ENCODE results near the gene UBAC2.

UBAC2 gene

DNA sequence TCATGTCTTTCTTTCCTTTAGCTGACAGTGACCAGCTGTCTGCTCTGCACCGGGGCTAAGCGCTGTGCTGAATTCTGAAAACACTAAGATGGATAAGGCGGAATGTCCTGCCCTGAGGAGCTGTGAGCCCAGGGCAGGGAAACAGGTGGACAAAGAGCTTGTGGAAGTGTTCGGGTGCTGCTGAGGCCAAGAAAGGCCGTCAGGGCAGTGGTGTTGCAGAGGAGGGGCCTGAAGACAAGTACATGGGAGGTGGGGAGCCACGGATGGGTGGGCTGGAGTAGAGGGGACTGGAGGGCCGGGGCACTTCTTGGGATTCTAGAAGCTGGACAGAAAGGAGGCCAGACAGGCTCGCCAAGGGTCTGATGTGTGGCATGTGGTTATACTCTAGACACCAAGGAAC is 172.8 kb downstream of the UBAC2 start:
- in situ Hi-C loops (cut with HindIII; ENCODE audit: low sequenced_read_pairs): no loop called here

DNA sequence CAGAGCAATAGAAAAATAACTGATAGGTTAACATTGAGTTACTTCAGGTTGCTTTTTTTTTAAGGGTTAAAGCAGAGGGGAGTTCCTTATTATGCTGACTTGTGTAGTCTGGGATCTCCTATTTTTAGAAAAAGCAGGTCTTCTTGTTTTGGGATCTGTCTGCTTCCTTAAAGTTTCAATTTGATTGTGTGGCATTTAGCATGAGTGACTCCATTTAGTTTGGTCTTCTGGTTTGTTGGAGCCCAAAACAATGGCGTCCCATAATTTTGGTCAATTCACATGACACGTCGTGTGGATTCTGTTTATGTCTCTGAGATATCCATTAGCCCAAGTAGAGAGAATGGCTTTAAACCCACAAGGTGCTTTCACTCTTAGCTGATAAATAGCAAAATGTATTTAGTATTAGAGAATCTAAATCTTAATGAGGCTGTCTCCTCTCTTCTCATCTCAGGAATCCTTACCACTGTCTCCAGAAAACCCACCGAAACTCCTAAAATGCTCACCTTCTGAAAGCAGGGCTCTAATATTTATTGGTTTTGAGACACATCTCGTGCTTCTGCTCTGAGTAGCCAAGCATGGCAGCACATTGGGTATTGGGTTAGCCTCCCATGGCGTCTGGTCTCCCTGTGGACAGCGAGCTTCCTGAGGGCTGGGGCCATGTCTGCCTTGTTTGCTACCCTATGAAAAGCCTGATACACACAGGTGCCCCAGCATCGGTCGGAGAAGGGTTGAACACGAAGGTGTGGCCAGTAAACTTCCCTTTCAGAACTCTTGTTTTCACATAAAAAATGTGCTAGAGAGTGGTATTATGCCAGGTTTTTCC is 173.7 kb downstream of the UBAC2 start:
- in situ Hi-C loops (cut with HindIII; ENCODE audit: low sequenced_read_pairs): no loop called here

DNA sequence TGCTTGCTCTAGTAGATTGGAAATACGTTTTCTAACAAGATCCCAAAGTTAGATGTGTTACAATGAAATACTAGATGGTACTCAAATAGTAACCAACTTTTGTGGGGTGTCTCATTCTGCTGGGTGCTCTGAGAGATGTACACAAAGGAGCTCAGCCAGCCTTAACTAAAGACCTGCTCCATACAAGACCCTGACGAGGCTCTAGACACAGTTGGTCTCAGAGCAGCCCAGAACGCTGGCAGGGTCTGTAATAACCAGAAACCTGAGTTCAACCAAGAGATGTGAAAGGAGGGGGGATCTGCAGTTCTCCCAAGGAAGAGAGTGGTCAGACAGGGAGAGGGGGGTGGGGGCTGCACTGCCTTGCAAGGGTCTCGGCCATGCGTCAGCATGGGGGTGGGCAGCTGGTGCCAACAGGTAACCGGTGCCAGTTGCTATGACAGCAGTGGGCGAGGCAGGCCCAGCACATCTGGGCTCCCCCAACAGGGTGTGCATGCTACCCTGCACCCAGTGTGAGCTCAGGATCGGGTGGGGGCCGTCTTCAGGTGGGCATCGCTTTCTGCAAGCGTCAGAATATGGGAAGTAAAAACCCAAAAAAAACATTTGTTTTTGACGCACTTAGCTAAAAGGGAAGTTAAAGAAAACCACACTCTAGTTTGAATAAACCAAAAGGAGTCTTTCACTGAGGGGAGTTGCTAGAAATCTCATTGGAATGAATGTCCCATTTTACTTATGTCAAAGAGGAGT is 174.5 kb downstream of the UBAC2 start:
- in situ Hi-C loops (cut with HindIII; ENCODE audit: low sequenced_read_pairs): no loop called here

DNA sequence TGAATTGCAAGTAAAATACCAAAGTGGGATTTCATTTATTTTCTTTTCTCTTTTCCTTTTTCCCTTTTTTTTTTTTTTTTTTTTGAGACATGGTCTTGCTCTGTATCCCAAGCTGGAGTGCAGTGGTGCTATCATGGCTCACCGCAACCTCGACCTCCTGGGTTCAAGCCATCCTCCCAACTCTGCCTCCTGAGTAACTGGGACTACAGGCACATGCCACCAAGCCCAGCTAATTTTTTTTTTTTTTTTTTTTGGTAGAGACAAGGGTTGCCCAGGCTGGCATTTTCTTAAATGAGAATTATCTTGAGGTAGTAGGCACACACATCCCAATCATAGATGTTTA is 175.1 kb downstream of the UBAC2 start:
- in situ Hi-C loops (cut with HindIII; ENCODE audit: low sequenced_read_pairs): no loop called here

DNA sequence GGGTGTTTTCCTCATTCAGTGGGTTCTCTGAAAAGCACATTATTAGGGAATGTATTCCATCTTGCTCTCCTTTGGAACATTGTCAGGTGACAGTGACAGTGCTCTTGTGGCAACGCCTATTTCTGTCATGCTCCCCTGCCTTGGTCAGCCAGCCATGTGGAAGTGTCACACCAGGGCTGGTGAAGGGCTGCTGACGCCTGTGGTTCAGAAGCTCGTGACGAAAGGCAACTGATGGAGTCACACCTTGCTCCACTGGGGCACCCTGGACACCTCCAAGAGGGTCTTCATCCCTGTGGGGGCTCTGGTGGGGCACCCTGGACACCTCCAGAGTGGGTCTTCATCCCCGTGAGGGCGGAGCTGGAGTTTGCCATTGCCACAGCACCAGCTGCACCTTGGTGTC is 175.5 kb downstream of the UBAC2 start:
- in situ Hi-C loops (cut with HindIII; ENCODE audit: low sequenced_read_pairs): no loop called here

DNA sequence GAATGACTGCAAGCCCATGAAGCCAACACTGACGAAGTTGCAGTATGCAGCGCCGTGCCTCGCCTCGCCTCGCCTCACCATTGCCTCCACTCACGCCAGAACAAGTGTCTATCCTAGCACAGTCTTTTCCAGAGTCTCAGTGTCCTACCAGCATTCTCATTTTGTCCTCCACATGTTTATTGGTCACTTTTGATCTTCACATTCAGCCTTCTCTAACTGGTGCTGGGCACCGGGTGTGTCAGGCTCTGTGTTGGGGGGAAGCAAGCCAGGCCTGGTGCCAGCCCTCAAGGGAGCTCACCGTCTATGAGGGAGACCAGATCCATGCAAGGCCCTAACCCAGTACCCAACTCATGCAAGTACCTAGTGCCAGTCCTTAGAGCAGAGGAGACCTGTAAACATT is 176.3 kb downstream of the UBAC2 start:
- in situ Hi-C loops (cut with HindIII; ENCODE audit: low sequenced_read_pairs): no loop called here

DNA sequence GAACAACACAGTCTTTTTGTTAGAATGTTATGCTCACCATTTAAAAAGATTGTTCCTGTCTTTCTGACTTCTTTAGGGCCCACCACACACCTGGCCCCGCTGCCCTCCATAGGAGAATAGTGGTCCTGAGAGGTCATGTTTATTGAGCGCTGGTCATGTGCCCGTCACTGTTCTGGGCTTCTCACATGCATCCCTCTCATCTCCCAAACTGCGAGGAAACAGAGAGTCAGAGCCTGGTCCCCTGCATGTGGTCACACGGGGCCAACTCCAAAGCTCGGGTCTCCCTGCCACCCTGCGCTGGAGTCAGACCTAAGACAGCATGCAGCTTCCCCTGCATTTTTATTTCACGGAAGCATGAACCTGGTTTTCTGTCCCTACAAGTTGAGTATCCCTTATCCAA is 177.0 kb downstream of the UBAC2 start:
- in situ Hi-C loops (cut with HindIII; ENCODE audit: low sequenced_read_pairs): no loop called here

DNA sequence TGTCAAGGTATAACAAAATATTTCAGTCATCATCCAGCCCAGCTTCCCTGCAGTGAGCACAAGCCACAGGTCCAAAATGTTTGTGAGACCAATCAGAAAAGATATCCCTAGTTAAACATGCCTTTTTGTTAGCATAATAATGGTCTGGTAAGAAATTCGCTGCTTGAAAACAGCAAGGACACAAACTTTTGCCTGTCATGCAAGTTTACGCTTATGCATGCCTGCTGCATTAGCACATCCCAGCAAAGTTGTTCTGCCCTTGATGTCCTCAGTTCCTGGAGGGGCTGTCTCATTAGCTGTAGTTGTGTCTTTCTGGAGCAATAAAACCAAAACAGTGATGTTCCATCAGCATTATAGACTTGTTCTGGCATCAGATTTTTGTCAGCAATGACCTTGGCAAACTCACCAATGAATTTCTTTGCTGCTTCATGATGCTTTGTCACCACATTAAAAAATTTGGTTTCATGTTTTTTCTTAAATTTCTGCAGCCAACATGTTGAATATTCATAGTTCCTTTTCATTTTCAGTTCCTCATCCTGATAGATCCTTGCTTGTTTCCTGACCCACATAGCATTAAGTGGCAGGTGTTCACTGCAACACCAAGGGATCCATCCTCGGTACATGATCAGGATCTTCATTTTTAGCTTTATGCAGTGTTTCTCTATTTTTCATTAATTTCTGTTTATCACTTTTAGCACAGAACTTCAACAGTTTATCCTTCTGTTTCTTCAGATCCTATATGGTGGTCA is 178.5 kb downstream of the UBAC2 start:
- in situ Hi-C loops (cut with HindIII; ENCODE audit: low sequenced_read_pairs): no loop called here

DNA sequence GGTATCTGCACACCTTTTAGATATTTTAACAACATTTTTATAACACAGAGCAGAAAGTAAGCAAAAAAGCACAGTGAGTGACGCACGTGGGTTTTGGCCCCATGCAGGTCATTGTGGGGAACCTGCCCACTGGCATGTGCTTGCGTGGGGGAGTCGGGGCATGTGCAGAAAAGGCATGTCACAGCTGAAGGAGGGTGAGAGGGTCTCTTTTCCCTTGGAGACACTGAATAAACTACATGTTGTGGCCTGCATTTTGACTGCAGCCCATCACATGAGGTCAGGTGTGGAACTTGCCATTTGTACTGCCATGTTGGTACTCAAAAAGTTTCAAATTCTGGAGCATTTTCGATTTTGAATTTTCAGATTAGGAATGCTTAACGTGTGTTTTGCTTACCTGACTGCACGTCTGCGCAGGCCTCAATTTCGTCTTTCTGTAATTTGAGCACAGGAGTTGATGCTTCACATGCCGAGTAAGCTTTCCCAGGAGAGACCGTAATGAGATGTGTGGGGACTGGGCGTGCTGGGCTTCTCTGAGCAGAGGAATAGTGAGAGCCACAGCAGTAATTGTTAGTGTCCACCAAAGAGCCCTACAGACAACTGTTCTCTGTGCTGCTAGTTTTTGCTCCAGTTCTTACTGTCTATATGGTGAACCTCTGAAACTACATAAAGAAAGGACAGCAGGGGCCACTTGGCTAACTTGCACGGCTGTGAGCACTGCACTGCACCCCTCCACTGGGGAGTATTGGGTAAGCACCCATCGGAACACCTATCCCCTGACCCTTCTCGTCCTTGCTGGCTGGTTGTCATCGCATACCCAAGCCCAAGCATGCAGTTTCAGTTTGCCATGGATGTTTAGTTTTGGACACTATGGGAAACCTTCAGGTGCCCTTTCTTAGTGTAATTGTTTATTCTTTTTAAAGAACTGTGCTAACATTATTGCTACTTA is 179.5 kb downstream of the UBAC2 start:
- in situ Hi-C loops (cut with HindIII; ENCODE audit: low sequenced_read_pairs): no loop called here

DNA sequence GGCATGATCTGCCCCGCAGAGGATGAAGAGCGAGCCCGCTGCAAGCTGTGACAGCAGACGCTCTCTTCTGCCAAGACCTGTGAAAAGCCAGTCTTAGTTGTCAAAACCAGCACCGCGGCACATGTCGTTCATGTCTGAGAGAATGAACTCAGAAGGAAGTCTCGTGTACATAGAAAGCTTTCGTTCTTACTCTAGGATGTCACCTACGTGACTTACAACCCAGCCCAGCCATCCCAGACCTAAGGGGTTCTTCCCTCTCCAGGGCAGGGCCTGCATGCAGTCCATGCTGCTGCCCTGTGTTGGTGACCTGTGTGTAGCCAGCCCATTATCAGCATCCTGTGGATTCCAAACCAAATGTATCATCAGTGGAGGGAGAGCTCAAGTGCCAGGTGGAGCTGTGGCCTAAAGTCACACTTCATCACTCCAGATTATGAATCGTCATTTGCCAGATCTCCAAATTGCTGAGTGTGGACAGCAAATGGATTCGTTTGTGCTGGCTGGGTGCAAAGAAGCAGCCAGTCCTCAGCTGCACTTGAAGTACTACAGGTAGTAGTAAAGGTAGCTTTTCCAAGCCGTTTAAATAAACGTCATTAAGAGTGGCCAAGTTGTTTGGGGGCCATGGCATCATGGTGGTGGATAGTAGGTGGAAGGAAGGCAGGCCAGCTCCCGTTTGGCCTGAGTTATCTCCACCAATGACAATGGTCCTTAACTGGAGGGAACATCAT is 180.4 kb downstream of the UBAC2 start:
- in situ Hi-C loops (cut with HindIII; ENCODE audit: low sequenced_read_pairs): no loop called here

DNA sequence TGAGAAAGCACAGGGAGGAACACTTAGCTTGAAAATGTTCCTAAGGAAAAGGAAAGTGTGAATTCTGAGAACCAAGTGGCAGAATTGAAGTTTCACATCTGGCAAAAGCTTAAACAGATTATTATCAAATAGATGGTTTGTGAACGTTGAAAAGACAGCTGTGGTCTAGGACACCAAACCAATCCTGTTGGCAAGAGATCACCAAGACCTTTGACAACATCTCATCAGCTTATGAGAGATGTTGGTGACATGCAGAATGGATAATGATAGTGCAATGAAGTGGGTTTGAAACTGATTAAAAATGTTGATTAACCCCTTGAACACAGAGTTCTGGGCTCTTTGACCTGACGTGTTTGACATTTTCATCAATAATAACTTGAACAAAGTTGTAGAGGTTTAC is 181.1 kb downstream of the UBAC2 start:
- in situ Hi-C loops (cut with HindIII; ENCODE audit: low sequenced_read_pairs): no loop called here

DNA sequence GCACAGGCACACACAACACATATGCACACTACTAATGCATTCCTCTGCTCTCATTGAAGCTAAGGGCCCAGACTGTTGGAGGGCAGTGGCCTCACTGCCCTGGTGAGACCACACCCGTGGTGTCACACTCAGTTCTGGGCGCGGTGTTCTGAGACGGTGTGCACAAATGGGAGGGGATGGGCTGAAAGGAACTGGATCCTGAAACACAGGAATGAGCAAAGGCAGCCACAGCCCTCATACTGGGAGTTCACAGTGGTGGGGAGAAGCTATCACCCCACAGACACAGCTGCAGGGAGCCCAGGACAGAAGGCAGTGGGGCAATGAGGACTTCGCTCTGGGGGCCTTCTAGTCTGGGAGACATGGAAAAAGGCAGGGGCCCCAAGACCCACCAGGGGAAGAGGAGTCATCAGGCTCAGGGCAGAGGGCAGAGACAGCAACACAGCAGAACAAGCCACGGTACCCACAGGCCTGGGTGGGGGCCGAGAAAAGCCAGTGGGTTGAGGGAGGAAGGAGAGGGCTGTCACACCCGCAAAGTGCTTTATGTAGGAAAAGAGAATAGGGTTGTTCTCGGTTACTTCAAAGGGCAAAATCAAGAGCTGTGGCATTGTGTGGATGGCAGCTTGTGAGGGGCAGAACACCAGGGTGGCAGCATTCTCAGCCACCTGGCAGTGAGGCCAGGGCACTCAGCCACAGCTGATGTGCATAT is 181.9 kb downstream of the UBAC2 start:
- in situ Hi-C loops (cut with HindIII; ENCODE audit: low sequenced_read_pairs): no loop called here

DNA sequence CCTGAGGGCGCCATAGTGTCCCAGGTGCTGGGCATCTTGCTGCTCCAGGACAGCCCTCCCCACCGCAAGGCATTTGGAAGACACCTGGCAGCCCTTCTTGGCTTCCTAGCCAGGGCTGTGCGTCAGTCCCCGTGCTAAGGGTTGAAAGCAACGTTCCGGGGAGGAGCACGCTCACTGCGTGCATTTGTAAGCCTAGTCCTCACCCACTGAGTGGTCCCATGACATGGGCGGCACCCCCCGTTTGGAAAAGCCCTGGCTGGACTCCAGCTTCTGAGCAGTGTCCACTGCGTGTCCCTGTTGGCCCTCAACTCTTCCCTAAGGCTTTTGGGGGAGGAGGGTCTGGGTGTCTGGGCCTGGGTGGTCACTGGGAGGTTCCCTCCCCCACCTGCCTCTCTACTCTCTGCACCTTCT is 182.9 kb downstream of the UBAC2 start:
- in situ Hi-C loops (cut with HindIII; ENCODE audit: low sequenced_read_pairs): no loop called here

DNA sequence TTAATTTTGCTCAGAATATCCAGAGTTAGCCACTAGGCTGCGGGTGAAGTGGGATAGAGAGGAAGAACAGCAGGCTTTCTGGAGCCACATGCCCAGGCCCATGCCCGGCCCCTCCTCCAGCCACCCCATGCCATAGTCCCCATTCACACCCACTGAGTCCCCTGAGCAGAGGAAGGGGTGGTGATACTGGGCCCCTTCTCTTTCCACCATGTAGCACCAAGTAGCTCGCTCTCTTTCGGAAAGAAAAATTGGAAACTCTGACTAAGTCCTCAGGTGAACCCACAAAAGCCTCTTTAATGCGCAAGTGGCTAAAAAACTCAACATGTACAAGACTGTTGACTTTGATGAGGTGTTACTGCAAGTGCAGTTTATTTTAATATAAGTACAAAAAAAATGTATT is 183.3 kb downstream of the UBAC2 start:
- in situ Hi-C loops (cut with HindIII; ENCODE audit: low sequenced_read_pairs): no loop called here

DNA sequence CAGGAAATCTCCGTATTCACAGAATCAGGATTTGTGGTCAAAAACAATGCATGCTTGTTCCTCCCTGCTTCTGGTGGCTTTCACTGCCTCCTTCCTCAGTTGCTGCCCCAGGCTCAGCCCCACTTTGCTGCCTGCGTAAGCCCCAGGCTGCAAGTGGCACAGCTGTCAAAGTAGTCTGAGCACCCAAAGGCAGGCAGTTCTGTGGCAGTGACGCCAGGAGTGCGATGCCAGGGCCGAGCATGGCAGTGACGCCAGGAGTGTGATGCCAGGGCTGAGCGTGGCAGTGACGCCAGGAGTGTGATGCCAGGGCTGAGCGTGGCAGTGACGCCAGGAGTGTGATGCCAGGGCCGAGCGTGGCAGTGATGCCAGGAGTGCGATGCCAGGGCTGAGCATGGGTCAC is 183.8 kb downstream of the UBAC2 start:
- in situ Hi-C loops (cut with HindIII; ENCODE audit: low sequenced_read_pairs): no loop called here

DNA sequence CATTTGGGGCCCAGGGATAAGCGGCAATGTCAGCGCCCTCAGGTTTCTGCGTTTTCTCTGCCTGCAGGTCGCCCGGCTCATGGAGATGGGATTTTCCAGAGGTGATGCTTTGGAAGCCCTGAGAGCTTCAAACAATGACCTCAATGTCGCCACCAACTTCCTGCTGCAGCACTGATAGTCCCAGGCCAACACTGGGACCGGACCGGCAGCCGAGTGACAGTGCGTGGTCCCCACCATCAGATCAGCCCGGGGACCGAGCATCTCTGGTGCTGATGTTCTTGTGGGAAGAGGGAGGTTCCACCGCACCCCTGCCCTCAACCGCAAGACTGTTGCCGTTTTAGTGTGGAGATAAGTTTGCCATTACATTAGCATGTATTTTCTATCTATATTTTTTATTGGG is 184.5 kb downstream of the UBAC2 start:
- in situ Hi-C loops (cut with HindIII; ENCODE audit: low sequenced_read_pairs): no loop called here

DNA sequence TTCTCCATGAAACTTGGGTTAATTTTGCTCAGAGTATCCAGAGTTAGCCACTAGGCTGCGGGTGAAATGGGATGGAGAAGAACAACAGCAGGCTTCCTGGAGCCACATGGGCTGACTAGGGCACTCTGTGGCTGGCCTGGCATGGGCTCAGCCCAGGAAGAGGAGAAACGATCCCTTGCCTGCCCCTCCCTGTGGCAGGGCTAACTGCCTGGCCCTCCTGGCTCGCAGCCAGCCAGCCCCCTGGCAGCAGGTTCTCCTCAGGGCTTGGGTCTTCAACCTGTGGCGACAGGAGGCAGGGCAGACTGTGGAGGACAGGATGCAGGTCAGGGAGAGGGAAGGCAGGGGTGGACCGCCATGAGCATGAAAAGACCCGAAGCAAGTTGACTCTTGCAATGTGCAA is 185.3 kb downstream of the UBAC2 start:
- in situ Hi-C loops (cut with HindIII; ENCODE audit: low sequenced_read_pairs): no loop called here

DNA sequence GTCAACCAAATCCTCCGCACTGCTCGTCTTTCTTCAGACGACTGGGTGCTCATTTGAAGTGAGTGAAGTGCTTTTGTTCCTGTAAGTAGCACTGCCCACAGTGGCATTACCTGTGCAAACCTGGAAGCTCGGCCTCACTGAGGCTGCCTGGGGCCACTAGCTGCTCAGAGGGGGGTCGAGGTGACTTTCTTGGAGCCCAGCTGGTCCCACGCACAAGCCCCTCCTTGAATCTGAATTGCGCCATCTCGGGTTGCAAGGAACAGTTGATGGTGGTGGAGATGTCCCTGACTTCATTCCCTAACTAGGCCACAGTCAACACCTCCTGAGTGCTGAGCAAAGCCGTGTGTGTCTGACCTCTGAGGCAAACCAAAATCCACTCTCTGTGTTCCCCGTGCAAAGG is 185.8 kb downstream of the UBAC2 start:
- in situ Hi-C loops (cut with HindIII; ENCODE audit: low sequenced_read_pairs): no loop called here
